Neural progenitor cell (in vitro differentiated cells): ENCODE measurements around the gene KRTAP10-2. TPM values are rescaled to one million over a fixed set of nuclear protein-coding genes. Genes with fewer than 3 reads are reported as not detected.

Experiments used
- DNase-seq: peaks from one replicate; pipeline ENCODE4 v3.0.0-alpha.2; 2016; ENCODE audit warnings: low spot score
- H2AFZ ChIP-seq: fragments of 200-600 bp; sonication (generic); replicated peaks from 2 replicates; pipeline ENCODE4 v1.6.1; 2016; ENCODE audit warnings: antibody characterized with exemption
- H3F3A ChIP-seq: fragments of 200-600 bp; sonication (generic); 2 replicates; pipeline ENCODE4 v1.6.1; 2016; ENCODE audit warnings: antibody characterized with exemption, low read depth
- H3K27ac ChIP-seq: fragments of 200-600 bp; sonication (generic); 2 replicates; pipeline ENCODE4 v1.5.1; 2016; ENCODE audit warnings: mild to moderate bottlenecking
- H3K27me3 ChIP-seq: fragments of 200-600 bp; sonication (generic); 2 replicates; pipeline ENCODE4 v1.6.1; 2016; ENCODE audit warnings: mild to moderate bottlenecking, moderate library complexity
- H3K36me3 ChIP-seq: fragments of 200-600 bp; sonication (generic); 2 replicates; pipeline ENCODE4 v1.5.1; 2016
- H3K4me1 ChIP-seq: fragments of 200-600 bp; sonication (generic); 2 replicates; pipeline ENCODE4 v1.6.1; 2016; ENCODE audit warnings: mixed run types
- H3K4me2 ChIP-seq: fragments of 200-600 bp; sonication (generic); 2 replicates; pipeline ENCODE4 v1.6.1; 2016
- H3K4me3 ChIP-seq: fragments of 200-600 bp; sonication (generic); 2 replicates; pipeline ENCODE4 v1.5.1; 2016
- H3K79me2 ChIP-seq: fragments of 200-600 bp; sonication (generic); 2 replicates; pipeline ENCODE4 v1.6.1; 2016; ENCODE audit warnings: low read depth
- H3K9ac ChIP-seq: fragments of 200-600 bp; sonication (generic); 2 replicates; pipeline ENCODE4 v1.6.1; 2016
- H3K9me3 ChIP-seq: fragments of 200-600 bp; sonication (generic); 2 replicates; pipeline ENCODE4 v1.5.1; 2016; ENCODE audit warnings: low read depth
- H4K20me1 ChIP-seq: fragments of 200-600 bp; sonication (generic); 2 replicates; pipeline ENCODE4 v1.6.1; 2016; ENCODE audit warnings: low read depth
- H3K27ac Mint-ChIP-seq: 3 replicates; pipeline ENCODE4 v1.8.0; 2021; ENCODE audit warnings: mixed read lengths
- H3K27me3 Mint-ChIP-seq: 2 replicates; pipeline ENCODE4 v1.8.0; 2022; ENCODE audit warnings: low read depth, mild to moderate bottlenecking, inconsistent platforms, moderate library complexity, mixed read lengths; ENCODE audit not compliant: insufficient read depth
- H3K36me3 Mint-ChIP-seq: 3 replicates; pipeline ENCODE4 v1.8.0; 2021; ENCODE audit warnings: mixed read lengths
- H3K4me1 Mint-ChIP-seq: 3 replicates; pipeline ENCODE4 v1.8.0; 2021; ENCODE audit warnings: mixed read lengths
- H3K4me3 Mint-ChIP-seq: 3 replicates; pipeline ENCODE4 v1.8.0; 2021; ENCODE audit warnings: mild to moderate bottlenecking, moderate library complexity, mixed read lengths
- H3K9me3 Mint-ChIP-seq: 3 replicates; pipeline ENCODE4 v1.8.0; 2020; ENCODE audit warnings: mixed read lengths
- CTCF ChIP-seq: fragments of 200-600 bp; sonication (generic); IDR thresholded peaks from 2 replicates; pipeline ENCODE4 v1.5.1; 2017; ENCODE audit warnings: antibody characterized with exemption, mild to moderate bottlenecking
- EZH2 ChIP-seq: fragments of 200-600 bp; sonication (generic); IDR thresholded peaks from 2 replicates; pipeline ENCODE4 v1.6.1; 2017; ENCODE audit warnings: antibody characterized with exemption, mild to moderate bottlenecking, moderate library complexity
- EZH2phosphoT487 ChIP-seq: fragments of 200-600 bp; sonication (generic); IDR thresholded peaks from 2 replicates; pipeline ENCODE4 v1.6.1; 2017; ENCODE audit warnings: antibody characterized with exemption
- total RNA-seq: library from RNA; depleted of rRNA; stranded (reverse); fragments of >200 nt; gene quantifications from 2 replicates; pipeline ENCODE4 v1.2.3, GENCODE V29; 2015; ENCODE audit warnings: low replicate concordance

KRTAP10-2 gene
- total RNA-seq, 1 donor from 2014 or later: not detected

- H3K4me3 ChIP-seq: no peak overlapping the region
- H3K4me1 ChIP-seq: no peaks in the 10 kb centered on the region
- no peak overlapping the region for H3K27ac Mint-ChIP-seq
- H3K27ac ChIP-seq: no peak overlapping the region
- no peaks in the 10 kb centered on the region for H3K27me3 ChIP-seq
- no peaks in the 10 kb centered on the region for H3K9me3 ChIP-seq
- H3F3A ChIP-seq: no peaks in the 10 kb centered on the region
- H4K20me1 ChIP-seq: no peaks in the 10 kb centered on the region
- H3K36me3 Mint-ChIP-seq: no peaks in the 10 kb centered on the region
- H3K36me3 ChIP-seq: no peaks in the 10 kb centered on the region
- H3K9me3 Mint-ChIP-seq: peaks cover 17% of the 10 kb centered on the region
- H3K79me2 ChIP-seq: no peaks in the 10 kb centered on the region
- no peak overlapping the region for H2AFZ ChIP-seq
- H3K4me1 Mint-ChIP-seq: no peaks in the 10 kb centered on the region
- TF ChIP-seq EZH2: no peak
- TF ChIP-seq CTCF: no peak
- no peak for TF ChIP-seq EZH2phosphoT487
- H3K27me3 Mint-ChIP-seq: peaks cover 6% of the 10 kb centered on the region
- DNase-seq: no peak
- H3K4me2 ChIP-seq: no peak overlapping the region
- H3K9ac ChIP-seq: no peak overlapping the region
- no peak overlapping the region for H3K4me3 Mint-ChIP-seq
These were observed 16.3 kb upstream of the KRTAP10-2 start for GRCh38 chr21:44567481-44568171.

- Histone ChIP-seq H3K4me1 (no peaks in the 10 kb centered on the region), H2AFZ (no peak overlapping the region), H4K20me1 (no peaks in the 10 kb centered on the region), H3K4me2 (no peak overlapping the region), H3K9me3 (no peaks in the 10 kb centered on the region), H3K9ac (no peak overlapping the region), H3K4me3 (no peak overlapping the region), H3F3A (no peaks in the 10 kb centered on the region), H3K27ac (no peak overlapping the region), H3K79me2 (no peaks in the 10 kb centered on the region), H3K27me3 (no peaks in the 10 kb centered on the region), H3K36me3 (no peaks in the 10 kb centered on the region)
- TF ChIP-seq CTCF (no peak), EZH2 (no peak), EZH2phosphoT487 (no peak)
- Mint-ChIP-seq H3K4me3 (no peak overlapping the region), H3K36me3 (no peaks in the 10 kb centered on the region), H3K4me1 (no peaks in the 10 kb centered on the region), H3K27ac (no peak overlapping the region), H3K9me3 (peaks cover 12% of the 10 kb centered on the region), H3K27me3 (peaks cover 2% of the 10 kb centered on the region)
- no peak for DNase-seq
These were observed 15.1 kb upstream of the KRTAP10-2 start for GRCh38 chr21:44566403-44566802.

GRCh38 chr21:44564886-44565598, 13.7 kb upstream of the KRTAP10-2 start:
- TF ChIP-seq CTCF: no peak
- no peak for TF ChIP-seq EZH2
- no peak for TF ChIP-seq EZH2phosphoT487
- no peaks in the 10 kb centered on the region for H3K36me3 ChIP-seq
- peaks cover 4% of the 10 kb centered on the region for H3K9me3 Mint-ChIP-seq

More at GRCh38 chr21:44564886-44565598, 13.7 kb upstream of the KRTAP10-2 start:
- no peak overlapping the region for H3K4me3 Mint-ChIP-seq
- Histone ChIP-seq H3K9me3 (no peaks in the 10 kb centered on the region), H3K4me2 (no peak overlapping the region), H2AFZ (no peak overlapping the region), H3K9ac (no peak overlapping the region), H3K4me1 (no peaks in the 10 kb centered on the region), H4K20me1 (no peaks in the 10 kb centered on the region), H3F3A (no peaks in the 10 kb centered on the region), H3K27ac (no peak overlapping the region), H3K4me3 (no peak overlapping the region), H3K79me2 (no peaks in the 10 kb centered on the region), H3K27me3 (no peaks in the 10 kb centered on the region)
- DNase-seq: no peak
- peaks cover 2% of the 10 kb centered on the region for H3K27me3 Mint-ChIP-seq
- H3K36me3 Mint-ChIP-seq: no peaks in the 10 kb centered on the region
- H3K4me1 Mint-ChIP-seq: no peaks in the 10 kb centered on the region
- no peak overlapping the region for H3K27ac Mint-ChIP-seq
